CD4-positive, alpha-beta memory T cell (primary cell): ENCODE data around the gene DOCK3. TPM values are rescaled to one million over a fixed set of nuclear protein-coding genes. Genes with fewer than 3 reads are reported as not detected.

Experiments used
- CTCF ChIA-PET: fragments of 350-600 bp; sonication (Branson Sonifier 250); formaldehyde crosslinking; loops from one replicate; lab custom pipeline; 2021; ENCODE audit warnings: inconsistent platforms; ENCODE audit not compliant: partially characterized antibody; lab: Charles Lee
- POLR2A ChIA-PET: fragments of 350-600 bp; sonication (Branson Sonifier 250); formaldehyde crosslinking; loops from one replicate; lab custom pipeline; 2021; ENCODE audit not compliant: partially characterized antibody; lab: Charles Lee
- DNase-seq, 5 donors: peaks; one replicate each; pipeline versions ENCODE4 v3.0.0 to v3.0.0-alpha.2; 2020 to 2022; ENCODE audit warnings: mixed read lengths in 1 of 5
- H3K27ac ChIP-seq: one replicate; pipeline ENCODE4 v1.7.0; 2013; ENCODE audit warnings: low read depth, low read length
- H3K27me3 ChIP-seq: 2 replicates; pipeline ENCODE4 v1.7.0; 2013; ENCODE audit warnings: mild to moderate bottlenecking, low read length, moderate library complexity; ENCODE audit not compliant: insufficient read depth
- H3K36me3 ChIP-seq: 2 replicates; pipeline ENCODE4 v1.7.0; 2013; ENCODE audit warnings: mild to moderate bottlenecking, low read length, moderate library complexity; ENCODE audit not compliant: insufficient read depth
- H3K4me1 ChIP-seq: 2 replicates; pipeline ENCODE4 v1.7.0; 2013; ENCODE audit warnings: mild to moderate bottlenecking, low read length, moderate library complexity; ENCODE audit not compliant: insufficient read depth
- H3K4me3 ChIP-seq, 2 donors: one replicate each; pipeline ENCODE4 v1.7.0; 2013; ENCODE audit warnings: low read length in 2 of 2, mild to moderate bottlenecking in 1 of 2
- H3K9me3 ChIP-seq, 2 donors: one replicate each; pipeline ENCODE4 v1.7.0; 2013; ENCODE audit warnings: low read length in 2 of 2, control low read depth in 1 of 2; ENCODE audit not compliant: control insufficient read depth in 1 of 2
- H3K27ac Mint-ChIP-seq, 7 donors: one replicate each; pipeline ENCODE4 v1.8.0; 2020 to 2021; ENCODE audit warnings: mixed read lengths in 7 of 7, mild to moderate bottlenecking in 6 of 7, inconsistent platforms in 3 of 7, moderate library complexity in 3 of 7
- H3K27me3 Mint-ChIP-seq, 2 donors: one replicate each; pipeline ENCODE4 v1.8.0; 2020 to 2021; ENCODE audit warnings: mixed read lengths in 2 of 2
- H3K36me3 Mint-ChIP-seq, 2 donors: one replicate each; pipeline ENCODE4 v1.8.0; 2020 to 2021; ENCODE audit warnings: mixed read lengths in 2 of 2, inconsistent platforms in 1 of 2, mild to moderate bottlenecking in 1 of 2
- H3K4me1 Mint-ChIP-seq, 4 donors: one replicate each; pipeline ENCODE4 v1.8.0; 2020 to 2021; ENCODE audit warnings: mixed read lengths in 4 of 4, mild to moderate bottlenecking in 1 of 4
- H3K4me3 Mint-ChIP-seq, 8 donors: one replicate each; pipeline ENCODE4 v1.8.0; 2020 to 2021; ENCODE audit warnings: mixed read lengths in 8 of 8, mild to moderate bottlenecking in 7 of 8, moderate library complexity in 6 of 8, inconsistent platforms in 3 of 8
- H3K9me3 Mint-ChIP-seq, 8 donors: one replicate each; pipeline ENCODE4 v1.8.0; 2020 to 2021; ENCODE audit warnings: mixed read lengths in 8 of 8, mild to moderate bottlenecking in 5 of 8, inconsistent platforms in 3 of 8, moderate library complexity in 1 of 8
- intact Hi-C: fragments of 100-400 bp; cut with micrococcal nuclease; formaldehyde crosslinking; loops from one replicate; pipeline ENCODE4 v1.15.1; 2023
- polyA plus RNA-seq, 2 donors: library from polyadenylated mRNA; unstranded; fragments of 300-500 nt; fragmentation: Illumina TruSeq; gene quantifications; one replicate each; pipeline ENCODE4 v1.2.3, GENCODE V29; 2021
- total RNA-seq, 2 experiments: library from RNA; stranded (reverse); gene quantifications; one replicate each; pipeline ENCODE4 v1.2.3, GENCODE V29; 2021

DOCK3 gene
- total and polyA plus RNA-seq, 4 experiments from 2014 or later: 0.04 to 2.6 (median 1.3) TPM

- CTCF ChIA-PET: interaction anchor here (1.2 to 2.6 kb wide), 3 partner anchors 20 to 699 kb away, joined by 3 to 7 read pairs (median 4); partner anchors contain the start of gene MAPKAPK3
- H3K27ac Mint-ChIP-seq: no peak overlapping the region
These were observed 2.1 kb upstream of the DOCK3 start for GRCh38 chr3:50672656-50673055.

GRCh38 chr3:50673931-50674330 is 796 bp upstream of the DOCK3 start:
- no peaks in the 10 kb centered on the region for H3K9me3 ChIP-seq
- H3K36me3 ChIP-seq: no peaks in the 10 kb centered on the region
- Mint-ChIP-seq H3K9me3 (no peaks in the 10 kb centered on the region), H3K36me3 (no peaks in the 10 kb centered on the region), H3K27me3 (peaks cover 5% of the 10 kb centered on the region in 2 donors), H3K4me3 (peak overlapping the region; percentile 49 to 89 (median 76)), H3K4me1 (peaks cover 2 to 9% (median 6%) of the 10 kb centered on the region in 4 donors), H3K27ac (peak overlapping the region in 6 of 7 donors; percentile 4 to 76 (median 14))
- H3K4me1 ChIP-seq: peaks cover 9% of the 10 kb centered on the region
- ChIA-PET POLR2A (interaction anchor here (0.6 to 1.1 kb wide), 3 partner anchors 23 to 351 kb away, joined by 3 to 5 read pairs (median 3); partner anchors contain the start of gene MAPKAPK3), CTCF (interaction anchor here (2.2 to 2.6 kb wide), 2 partner anchors 22 to 58 kb away, joined by 7 read pairs; partner anchors contain the start of gene MAPKAPK3)
- no peak overlapping the region for H3K4me3 ChIP-seq
- no peak for DNase-seq
- intact Hi-C loops: no loop called here
- peaks cover 4% of the 10 kb centered on the region for H3K27me3 ChIP-seq
- no peak overlapping the region for H3K27ac ChIP-seq

More at GRCh38 chr3:50672656-50673055, 2.1 kb upstream of the DOCK3 start:
- Mint-ChIP-seq H3K9me3 (no peaks in the 10 kb centered on the region), H3K4me3 (peak overlapping the region in 2 of 8 donors; percentile 6 to 38), H3K27me3 (peaks cover 4 to 5% of the 10 kb centered on the region in 2 donors), H3K36me3 (no peaks in the 10 kb centered on the region), H3K4me1 (peaks cover 2 to 9% (median 6%) of the 10 kb centered on the region in 4 donors)
- Histone ChIP-seq H3K27me3 (peaks cover 4% of the 10 kb centered on the region), H3K27ac (no peak overlapping the region), H3K4me3 (no peak overlapping the region), H3K4me1 (peaks cover 9% of the 10 kb centered on the region), H3K9me3 (no peaks in the 10 kb centered on the region), H3K36me3 (no peaks in the 10 kb centered on the region)
- POLR2A ChIA-PET: interaction anchor here (1.1 kb wide), 1 partner anchor 56 kb away, joined by 5 read pairs; the partner anchor contains the start of gene MAPKAPK3
- intact Hi-C loops: no loop called here
- no peak for DNase-seq

- Histone ChIP-seq H3K9me3 (no peaks in the 10 kb centered on the region), H3K4me1 (peaks cover 9% of the 10 kb centered on the region), H3K27ac (no peak overlapping the region), H3K4me3 (peak overlapping the region in 1 of 2 donors; percentile 19), H3K36me3 (no peaks in the 10 kb centered on the region), H3K27me3 (peaks cover 4% of the 10 kb centered on the region)
- peak overlapping the region; percentile 55 to 84 (median 80) for H3K4me3 Mint-ChIP-seq
- H3K36me3 Mint-ChIP-seq: no peaks in the 10 kb centered on the region
- H3K27ac Mint-ChIP-seq: peak overlapping the region in 2 of 7 donors; percentile 53 to 57
- H3K9me3 Mint-ChIP-seq: no peaks in the 10 kb centered on the region
- DNase-seq: peak in 4 of 5 donors; percentile 32 to 42 (median 37)
- peaks cover 2 to 9% (median 6%) of the 10 kb centered on the region in 4 donors for H3K4me1 Mint-ChIP-seq
- peaks cover 7 to 12% of the 10 kb centered on the region in 2 donors for H3K27me3 Mint-ChIP-seq
- ChIA-PET POLR2A (interaction anchor here (1.0 to 1.5 kb wide), 3 partner anchors 13 to 105 kb away, joined by 3 read pairs; partner anchors contain the start of gene MAPKAPK3), CTCF (interaction anchor here (0.6 to 2.6 kb wide), 7 partner anchors 23 to 637 kb away, joined by 3 to 7 read pairs (median 3); partner anchors contain the start of genes C3orf18 and MAPKAPK3)
- intact Hi-C loops: loop anchor here (1.0 kb wide), 2 partner anchors 59 to 697 kb away; no protein-coding TSS in a partner anchor
These were observed 678 bp downstream of the DOCK3 start for GRCh38 chr3:50675179-50676030.

DNA sequence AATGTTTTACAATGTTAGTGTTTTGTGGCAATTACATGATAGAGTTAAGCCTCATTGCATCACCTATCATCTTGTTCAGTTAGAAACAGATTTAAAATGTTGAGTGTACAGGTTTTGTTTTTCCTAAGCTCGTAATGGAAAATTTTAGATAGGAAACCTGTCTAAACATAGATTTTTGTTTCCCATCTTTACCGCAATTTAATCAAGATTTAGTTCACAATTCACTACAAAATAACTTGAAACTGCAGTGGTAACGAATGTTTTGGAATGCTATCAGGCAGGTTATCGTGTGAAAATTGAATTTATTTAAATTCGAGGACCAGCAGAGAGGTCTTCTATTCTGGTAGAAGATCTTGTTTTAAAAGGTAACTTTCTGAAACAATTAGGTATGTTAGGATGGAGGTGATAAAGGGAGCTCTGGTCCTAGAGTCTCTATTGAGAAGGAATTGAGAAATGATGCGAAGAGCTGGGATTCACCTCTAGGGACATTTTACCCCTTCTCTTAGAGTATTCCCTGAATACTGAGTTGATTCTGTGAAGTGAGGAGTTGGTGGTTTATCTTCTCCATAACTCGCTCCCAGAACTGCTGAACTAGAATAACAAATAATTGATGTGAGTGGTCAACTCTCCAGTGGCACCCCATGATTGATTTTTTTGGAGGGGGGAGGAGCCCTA is 1.4 kb downstream of the DOCK3 start:
- peaks cover 12 to 15% of the 10 kb centered on the region in 2 donors for H3K27me3 Mint-ChIP-seq
- POLR2A ChIA-PET: interaction anchor here (1.5 kb wide), 1 partner anchor 105 kb away, joined by 3 read pairs; no protein-coding TSS in a partner anchor
- peaks cover 4% of the 10 kb centered on the region for H3K27me3 ChIP-seq
- CTCF ChIA-PET: interaction anchor here (0.6 to 2.2 kb wide), 6 partner anchors 57 to 636 kb away, joined by 3 to 7 read pairs (median 3); partner anchors contain the start of genes C3orf18 and MAPKAPK3
- no peaks in the 10 kb centered on the region for H3K9me3 ChIP-seq
- intact Hi-C loops: no loop called here
- H3K27ac Mint-ChIP-seq: no peak overlapping the region
- no peak overlapping the region for H3K4me3 ChIP-seq
- peak overlapping the region in 4 of 8 donors; percentile 8 to 42 (median 14) for H3K4me3 Mint-ChIP-seq
- peaks cover 9% of the 10 kb centered on the region for H3K4me1 ChIP-seq
- no peak for DNase-seq
- H3K36me3 ChIP-seq: no peaks in the 10 kb centered on the region
- no peaks in the 10 kb centered on the region for H3K9me3 Mint-ChIP-seq
- H3K4me1 Mint-ChIP-seq: peaks cover 2 to 9% (median 6%) of the 10 kb centered on the region in 4 donors
- no peaks in the 10 kb centered on the region for H3K36me3 Mint-ChIP-seq
- H3K27ac ChIP-seq: no peak overlapping the region

DNA sequence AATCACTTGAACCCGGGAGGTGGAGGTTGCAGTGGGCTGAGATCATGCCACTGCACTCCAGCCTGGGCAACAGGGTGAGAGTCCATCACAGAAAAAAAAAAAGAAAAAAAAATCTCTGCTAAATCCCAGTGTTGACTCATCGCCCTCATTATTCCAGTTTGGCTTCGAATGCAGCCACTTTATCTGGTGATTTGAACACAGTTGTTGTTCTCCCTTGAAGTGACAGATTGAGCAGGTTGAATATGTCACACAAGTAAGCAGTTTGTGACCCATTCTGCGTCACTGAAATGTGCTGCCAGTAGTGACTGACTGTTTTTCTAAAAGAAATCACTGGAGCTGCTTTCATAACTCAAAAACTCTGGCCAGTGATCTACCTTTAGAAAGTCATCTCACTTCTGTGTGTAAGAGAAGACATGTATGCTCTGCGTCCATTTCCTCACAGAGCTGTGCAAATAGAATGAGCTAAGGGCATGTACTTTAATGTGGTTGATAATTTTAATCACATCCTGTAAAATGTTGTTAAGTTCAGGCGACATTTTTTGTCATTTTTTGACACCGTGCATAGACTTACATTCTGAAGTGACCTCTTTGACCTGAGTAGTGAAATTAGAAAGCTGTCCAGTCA is 12.5 kb downstream of the DOCK3 start:
- no peak for DNase-seq
- Mint-ChIP-seq H3K9me3 (no peaks in the 10 kb centered on the region), H3K27me3 (peaks cover 5 to 6% of the 10 kb centered on the region in 2 donors), H3K4me1 (peaks cover 0 to 7% (median 4%) of the 10 kb centered on the region in 4 donors), H3K4me3 (no peak overlapping the region), H3K27ac (no peak overlapping the region), H3K36me3 (no peaks in the 10 kb centered on the region)
- Histone ChIP-seq H3K27me3 (no peaks in the 10 kb centered on the region), H3K9me3 (no peaks in the 10 kb centered on the region), H3K27ac (no peak overlapping the region), H3K4me3 (no peak overlapping the region), H3K36me3 (no peaks in the 10 kb centered on the region), H3K4me1 (no peaks in the 10 kb centered on the region)
- CTCF ChIA-PET: no interaction called here
- intact Hi-C loops: no loop called here
- POLR2A ChIA-PET: no interaction called here

GRCh38 chr3:50687916-50688315 is 13.2 kb downstream of the DOCK3 start:
- Histone ChIP-seq H3K4me3 (no peak overlapping the region), H3K36me3 (no peaks in the 10 kb centered on the region), H3K4me1 (no peaks in the 10 kb centered on the region), H3K9me3 (no peaks in the 10 kb centered on the region), H3K27me3 (no peaks in the 10 kb centered on the region), H3K27ac (no peak overlapping the region)
- ChIA-PET CTCF (no interaction called here), POLR2A (no interaction called here)
- Mint-ChIP-seq H3K27me3 (peaks cover 5 to 6% of the 10 kb centered on the region in 2 donors), H3K36me3 (no peaks in the 10 kb centered on the region), H3K9me3 (no peaks in the 10 kb centered on the region), H3K27ac (peak overlapping the region in 1 of 7 donors; percentile 4), H3K4me3 (no peak overlapping the region), H3K4me1 (peaks cover 0 to 7% (median 4%) of the 10 kb centered on the region in 4 donors)
- no peak for DNase-seq
- intact Hi-C loops: no loop called here
